GM12878 (cell line): ENCODE data around the gene CYBB. TPM values are rescaled to one million over a fixed set of nuclear protein-coding genes. Genes with fewer than 3 reads are reported as not detected.

Experiments
- ATAC-seq: fragments of 200-7000 bp; cut with Tn5 transposase; 3 replicates; pipeline ENCODE4 v1.9.1; 2020; ENCODE audit warnings: mild to moderate bottlenecking, moderate library complexity
- BruUV-seq: library from RNA; stranded (reverse); fragments of 400-500 nt; replicated peaks from 2 replicates; lab custom pipeline; 2021; lab: Mats Ljungman, UMichigan
- CTCF ChIA-PET: fragments of 300-600 bp; sonication (Branson Sonifier 250); formaldehyde crosslinking; extraction: SDS; loops from one replicate; lab custom pipeline; 2021; ENCODE audit warnings: inconsistent platforms; lab: Yijun Ruan, JAX
- POLR2A ChIA-PET: fragments of 350-600 bp; formaldehyde crosslinking; extraction: SDS; loops from one replicate; lab custom pipeline; 2021; ENCODE audit warnings: inconsistent platforms; lab: Charles Lee
- RAD21 ChIA-PET: fragments of 300-600 bp; sonication (Branson Sonifier 250); formaldehyde crosslinking; loops from one replicate; lab custom pipeline; 2023; ENCODE audit warnings: antibody characterized with exemption; ENCODE audit not compliant: unreplicated experiment; lab: Charles Lee
- SMC1A ChIA-PET: fragments of 300-600 bp; sonication (Branson Sonifier 250); formaldehyde crosslinking; loops from one replicate; lab custom pipeline; 2023; ENCODE audit not compliant: unreplicated experiment, uncharacterized antibody; lab: Charles Lee
- DNase-seq: peaks from one replicate; pipeline ENCODE4 v3.0.0-alpha.2; 2011; ENCODE audit warnings: low read depth, low spot score
- FAIRE-seq: peaks from 3 replicates; lab custom pipeline; 2011; peaks lifted over from hg19 to GRCh38; lab: Jason Lieb, UNC
- H2AFZ ChIP-seq: 2 replicates; pipeline ENCODE4 v1.6.0; 2011; ENCODE audit warnings: low read depth, low read length, control low read depth; ENCODE audit not compliant: control insufficient read depth
- H3K27ac ChIP-seq: 2 replicates; pipeline ENCODE4 v1.5.1; 2011; ENCODE audit warnings: control low read depth; ENCODE audit not compliant: control insufficient read depth, insufficient read depth
- H3K27me3 ChIP-seq, 2 experiments: replicated peaks in 1 of 2; 2 replicates each; pipeline versions ENCODE4 v1.6.0 to v1.6.1; 2011; ENCODE audit warnings: low read length in 1 of 2; ENCODE audit not compliant: control insufficient read depth in 2 of 2, insufficient read depth in 2 of 2
- H3K36me3 ChIP-seq, 2 experiments: 2 replicates each; pipeline ENCODE4 v1.5.1; 2011; ENCODE audit warnings: low read length in 1 of 2; ENCODE audit not compliant: control insufficient read depth in 2 of 2, insufficient read depth in 2 of 2
- H3K4me1 ChIP-seq: 2 replicates; pipeline ENCODE4 v1.6.1; 2011; ENCODE audit warnings: mild to moderate bottlenecking, low read length, moderate library complexity, mixed read lengths; ENCODE audit not compliant: control insufficient read depth, insufficient read depth
- H3K4me2 ChIP-seq: 2 replicates; pipeline ENCODE4 v1.6.0; 2011; ENCODE audit warnings: control low read depth; ENCODE audit not compliant: control insufficient read depth, insufficient read depth
- H3K4me3 ChIP-seq: fragments of 200-600 bp; sonication (generic); 2 replicates; pipeline ENCODE4 v1.5.1; 2016
- H3K79me2 ChIP-seq: 2 replicates; pipeline ENCODE4 v1.6.0; 2011; ENCODE audit warnings: low read length; ENCODE audit not compliant: control insufficient read depth, insufficient read depth
- H3K9ac ChIP-seq: 2 replicates; pipeline ENCODE4 v1.8.0; 2011; ENCODE audit warnings: low read length, control low read depth, mixed read lengths; ENCODE audit not compliant: control insufficient read depth, insufficient read depth
- H3K9me3 ChIP-seq: replicated peaks from 3 replicates; pipeline ENCODE4 v1.5.1; 2011; ENCODE audit warnings: mild to moderate bottlenecking, low read length; ENCODE audit not compliant: control insufficient read depth, insufficient read depth
- H4K20me1 ChIP-seq: 2 replicates; pipeline ENCODE4 v1.6.0; 2011; ENCODE audit not compliant: control insufficient read depth, insufficient read depth
- FOS ChIP-seq: IDR thresholded peaks from 3 replicates; pipeline ENCODE4 v1.6.1; 2011; ENCODE audit warnings: borderline replicate concordance; ENCODE audit not compliant: insufficient read length; ENCODE audit errors: extremely low read depth
- HDAC2 ChIP-seq: fragments of 200-600 bp; sonication (generic); IDR thresholded peaks from 2 replicates; pipeline ENCODE4 v1.6.1; 2017
- IKZF1 ChIP-seq: fragments of 450-650 bp; conservative IDR thresholded peaks from 2 replicates; pipeline ENCODE4 v1.6.1; 2017; ENCODE audit warnings: antibody characterized with exemption, mild to moderate bottlenecking
- MEF2B ChIP-seq: fragments of 450-650 bp; IDR thresholded peaks from 2 replicates; pipeline ENCODE4 v1.6.1; 2018; ENCODE audit warnings: mild to moderate bottlenecking, moderate library complexity; ENCODE audit not compliant: partially characterized antibody, poor library complexity, severe bottlenecking
- MXI1 ChIP-seq: fragments of 150-350 bp; IDR thresholded peaks from 2 replicates; pipeline ENCODE4 v1.6.1; 2011; ENCODE audit warnings: low read depth, mild to moderate bottlenecking, inconsistent platforms, low read length, improper control_type of control experiment
- SMAD1 ChIP-seq: fragments of 450-650 bp; IDR thresholded peaks from 2 replicates; pipeline ENCODE4 v1.6.1; 2018; ENCODE audit warnings: mild to moderate bottlenecking, low read depth; ENCODE audit not compliant: partially characterized antibody
- SMAD5 ChIP-seq: IDR thresholded peaks from 2 replicates; pipeline ENCODE4 v1.6.1; 2016; ENCODE audit warnings: antibody characterized with exemption, low read depth
- STAT3 ChIP-seq: IDR thresholded peaks from 2 replicates; pipeline ENCODE4 v1.6.1; 2011; ENCODE audit warnings: low read depth, low read length, improper control_type of control experiment
- TARDBP ChIP-seq: IDR thresholded peaks from 2 replicates; pipeline ENCODE4 v1.6.1; 2016; ENCODE audit warnings: borderline replicate concordance
- TBL1XR1 ChIP-seq: IDR thresholded peaks from 2 replicates; pipeline ENCODE4 v1.6.1; 2012; ENCODE audit warnings: low read depth, low read length, improper control_type of control experiment
- WRNIP1 ChIP-seq: IDR thresholded peaks from 2 replicates; pipeline ENCODE4 v1.6.1; 2011; ENCODE audit warnings: low read depth, low read length, improper control_type of control experiment, borderline replicate concordance
- WGBS: methylation state at CpG from one replicate; pipeline ENCODE4 v1.1.6; 2016; ENCODE audit warnings: low lambda C conversion rate; ENCODE audit not compliant: insufficient replicate concordance, insufficient coverage; ENCODE audit errors: missing lambda C conversion rate; 5-methylcytosine and 5-hydroxymethylcytosine counted together
- in situ Hi-C: fragments of 300-500 bp; cut with MboI; formaldehyde crosslinking; loops from 9 replicates; pipeline ENCODE4 v1.14.3; 2018; ENCODE audit warnings: mixed read lengths
- intact Hi-C: fragments of 100-400 bp; cut with micrococcal nuclease; formaldehyde crosslinking; loops from one replicate; pipeline ENCODE4 v1.14.2; 2022; ENCODE audit not compliant: unreplicated experiment
- polyA plus RNA-seq, 11 experiments: library from polyadenylated mRNA; depleted of rRNA in 4 of 11; unstranded in 6 of 11; stranded (reverse) in 5 of 11; fragments of >200 nt; fragmentation: Nextera tagmentation in 4 of 11; fragmentation: Illumina TruSeq in 1 of 11; extraction: Ambion mirVana in 4 of 11; extraction: Trizol in 1 of 11; gene quantifications; 1 replicate in 1 of 11; 2 replicates in 10 of 11; pipeline versions ENCODE4 v1.2.1 to v1.2.3, GENCODE V29; 2011 to 2016; ENCODE audit warnings: inconsistent platforms in 2 of 11, missing spikeins in 2 of 11, low read depth in 1 of 11
- total RNA-seq, 4 experiments: library from RNA; depleted of rRNA in 3 of 4; stranded (reverse); fragments of >200 nt in 3 of 4; fragmentation: Illumina TruSeq in 1 of 4; extraction: Trizol in 1 of 4; gene quantifications; 2 replicates each; pipeline versions ENCODE4 v1.2.1 to v1.2.3, GENCODE V29; 2013 to 2021
- TF ChIP-seq, protein P1 (sequence below): fragments of 450-650 bp; IDR thresholded peaks from 2 replicates; pipeline ENCODE4 v1.6.1; 2014; ENCODE audit warnings: mild to moderate bottlenecking
- TF ChIP-seq, protein P2 (sequence below): IDR thresholded peaks from 2 replicates; pipeline ENCODE4 v1.6.1; 2012; ENCODE audit warnings: low read depth, low read length, improper control_type of control experiment

The CYBB gene
- total and polyA plus RNA-seq, 10 of the 15 experiments (the other 5 are each of a cell fraction or from before 2014, with no cell fraction given), result 6.2 to 73.9 (median 24.8) TPM

DNA sequence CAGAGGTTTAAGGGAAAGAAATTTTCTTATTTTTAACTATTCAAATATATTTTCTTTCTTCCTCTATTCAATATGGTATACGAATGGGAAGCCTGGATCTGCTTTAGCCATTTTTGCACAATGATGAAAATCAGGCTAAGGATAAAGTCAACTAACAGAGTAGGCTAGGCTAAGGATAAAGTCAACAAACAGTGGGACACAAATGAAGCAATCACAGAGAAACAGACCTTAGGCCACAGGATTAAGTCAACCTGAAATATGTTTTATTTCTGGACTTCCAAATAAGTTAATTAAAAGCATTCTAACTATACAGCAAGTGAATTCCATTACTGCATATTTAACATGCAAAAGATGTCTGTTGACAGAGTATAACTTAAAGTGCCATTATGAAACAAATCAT is 50.5 kb downstream of the CYBB start:
- in situ Hi-C loops, result loop anchor here (25.0 kb wide), 1 partner anchor 343 kb away; no protein-coding TSS in a partner anchor

DNA sequence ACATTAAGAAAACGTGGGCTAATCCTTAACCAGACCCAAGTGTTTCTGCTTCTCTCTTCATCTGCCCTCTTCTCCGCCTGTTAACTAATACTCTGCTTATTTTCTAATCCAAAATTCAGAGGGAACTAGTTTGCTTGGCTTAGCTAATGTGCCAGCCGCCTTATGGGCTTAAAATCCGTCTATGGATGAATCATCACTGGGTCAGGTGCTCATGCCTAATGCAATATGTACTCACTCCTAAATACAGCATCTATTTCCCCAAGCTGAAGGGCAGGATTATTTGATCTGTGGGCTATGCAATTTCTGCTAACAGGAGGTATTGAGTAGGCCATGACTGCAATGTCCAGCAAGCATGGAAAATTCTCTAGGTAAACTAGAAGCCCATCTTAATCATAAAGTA is 55.1 kb downstream of the CYBB start:
- ChIA-PET SMC1A (interaction anchor here (1.2 kb wide), 1 partner anchor 10 kb away, joined by 6 read pairs; no protein-coding TSS in a partner anchor), POLR2A (interaction anchor here (1.0 kb wide), 1 partner anchor 11 kb away, joined by 3 read pairs; no protein-coding TSS in a partner anchor), CTCF (no interaction called here), RAD21 (no interaction called here)
- TF ChIP-seq HDAC2, result no peak
- TF ChIP-seq STAT3, result no peak
- no peak for TF ChIP-seq SMAD1
- no peak for TF ChIP-seq FOS
- no peak for TF ChIP-seq MEF2B
- no peak for TF ChIP-seq TBL1XR1
- TF ChIP-seq, protein P1, sequence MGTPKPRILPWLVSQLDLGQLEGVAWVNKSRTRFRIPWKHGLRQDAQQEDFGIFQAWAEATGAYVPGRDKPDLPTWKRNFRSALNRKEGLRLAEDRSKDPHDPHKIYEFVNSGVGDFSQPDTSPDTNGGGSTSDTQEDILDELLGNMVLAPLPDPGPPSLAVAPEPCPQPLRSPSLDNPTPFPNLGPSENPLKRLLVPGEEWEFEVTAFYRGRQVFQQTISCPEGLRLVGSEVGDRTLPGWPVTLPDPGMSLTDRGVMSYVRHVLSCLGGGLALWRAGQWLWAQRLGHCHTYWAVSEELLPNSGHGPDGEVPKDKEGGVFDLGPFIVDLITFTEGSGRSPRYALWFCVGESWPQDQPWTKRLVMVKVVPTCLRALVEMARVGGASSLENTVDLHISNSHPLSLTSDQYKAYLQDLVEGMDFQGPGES, result no peak
- TF ChIP-seq IKZF1, result no peak
- no peaks in the 10 kb centered on the region for H3K36me3 ChIP-seq
- no peak for DNase-seq
- no peaks in the 10 kb centered on the region for H3K27me3 ChIP-seq
- H2AFZ ChIP-seq, result no peak overlapping the region
- no peak overlapping the region for H3K4me3 ChIP-seq
- H3K4me1 ChIP-seq, result no peaks in the 10 kb centered on the region
- no peak overlapping the region for H3K27ac ChIP-seq
- no peak for ATAC-seq
- FAIRE-seq, result no peak
- intact Hi-C loops, result no loop called here
- WGBS, result 49% methylated on average over 4 of the region's 4 CpGs
- H3K4me2 ChIP-seq, result no peak overlapping the region
- no peaks in the 10 kb centered on the region for H4K20me1 ChIP-seq
- no peak overlapping the region for H3K9ac ChIP-seq
- no peaks in the 10 kb centered on the region for H3K79me2 ChIP-seq
- H3K9me3 ChIP-seq, result no peaks in the 10 kb centered on the region
- BruUV-seq, result no TSS peak
- in situ Hi-C loops, result loop anchor here (25.0 kb wide), 1 partner anchor 348 kb away; no protein-coding TSS in a partner anchor

More for the DNA sequence above, 50.5 kb downstream of the CYBB start:
- ATAC-seq, result no peak
- Histone ChIP-seq H3K9ac (no peak overlapping the region), H3K4me3 (no peak overlapping the region), H3K4me2 (no peak overlapping the region), H4K20me1 (no peaks in the 10 kb centered on the region)
- intact Hi-C loops, result no loop called here
- WGBS, result 0% methylated on average over 1 of the region's 1 CpG
- RAD21 ChIA-PET, result no interaction called here
- TF ChIP-seq TARDBP (no peak), SMAD5 (no peak), WRNIP1 (no peak), MXI1 (no peak)
- TF ChIP-seq, protein P2, sequence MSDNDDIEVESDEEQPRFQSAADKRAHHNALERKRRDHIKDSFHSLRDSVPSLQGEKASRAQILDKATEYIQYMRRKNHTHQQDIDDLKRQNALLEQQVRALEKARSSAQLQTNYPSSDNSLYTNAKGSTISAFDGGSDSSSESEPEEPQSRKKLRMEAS, result no peak
- TF ChIP-seq, all 136 proteins: peak for 0
- Histone ChIP-seq H3K79me2 (no peaks in the 10 kb centered on the region), H3K36me3 (no peaks in the 10 kb centered on the region), H3K27me3 (no peaks in the 10 kb centered on the region), H3K4me1 (no peaks in the 10 kb centered on the region; the same call in 1 of the 2 replicates), H3K27ac (no peak overlapping the region), H3K9me3 (no peaks in the 10 kb centered on the region), H2AFZ (no peak overlapping the region)
- BruUV-seq, result no TSS peak
- CTCF ChIA-PET, result interaction anchor here (8.5 kb wide), 1 partner anchor 86 kb away, joined by 376 read pairs; no protein-coding TSS in a partner anchor
- POLR2A ChIA-PET, result no interaction called here
- no peak for DNase-seq
- FAIRE-seq, result no peak
- SMC1A ChIA-PET, result interaction anchor here (8.4 kb wide), 2 partner anchors 49 to 87 kb away, joined by 138 to 264 read pairs; partner anchors contain the start of gene CYBB
